ENCODE data around the gene ZMYND8.

Gene ZMYND8

GRCh38 chr20:47217482-47218446 is 138.7 kb downstream of the ZMYND8 start:
- POLR2A ChIA-PET, result no interaction called here
- CTCF ChIA-PET, result interaction anchor here (0.6 to 2.0 kb wide), 2 partner anchors 12 to 290 kb away, joined by 3 to 5 read pairs; no protein-coding TSS in a partner anchor
- TF ChIP-seq BHLHE40 (IDR thresholded peaks at IDR 0.05; ENCODE audit: borderline replicate concordance) (no peak), NFRKB (IDR thresholded peaks at IDR 0.05) (no peak), L3MBTL2 (conservative IDR thresholded peaks at IDR 0.05) (no peak)
- DNase-seq (ENCODE audit: extremely low spot score), result no peak

DNA sequence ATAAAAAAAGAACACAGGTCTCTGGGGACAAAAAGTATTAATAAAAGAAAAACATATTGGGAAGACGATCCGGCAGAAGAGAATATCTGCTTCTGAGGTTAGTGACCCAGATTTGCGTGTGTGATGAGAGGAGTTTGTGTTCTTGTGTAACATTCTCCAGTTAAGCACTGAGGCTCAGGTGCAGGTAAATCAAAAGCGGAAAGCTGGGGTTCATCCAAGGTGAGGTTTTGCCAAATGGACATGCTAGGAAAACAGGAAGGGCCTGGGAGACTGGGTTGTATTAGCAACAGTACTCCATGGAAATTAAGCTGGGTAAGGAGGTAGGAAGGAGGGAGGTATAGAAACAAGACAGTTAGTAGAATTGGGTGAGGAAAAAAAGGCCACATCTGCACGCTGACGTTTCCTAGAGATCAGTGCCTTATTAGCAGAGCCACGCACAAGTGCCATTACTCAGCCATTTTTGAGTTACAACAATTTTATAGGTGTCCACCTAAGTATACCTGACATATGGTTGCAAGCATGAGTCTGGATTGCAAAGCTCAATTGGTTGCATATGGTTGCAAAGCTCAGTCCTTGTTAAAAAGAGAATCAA is 139.6 kb downstream of the ZMYND8 start:
- CTCF ChIA-PET, result interaction anchor here (0.6 to 2.0 kb wide), 3 partner anchors 11 to 289 kb away, joined by 3 to 5 read pairs (median 3); no protein-coding TSS in a partner anchor

DNA sequence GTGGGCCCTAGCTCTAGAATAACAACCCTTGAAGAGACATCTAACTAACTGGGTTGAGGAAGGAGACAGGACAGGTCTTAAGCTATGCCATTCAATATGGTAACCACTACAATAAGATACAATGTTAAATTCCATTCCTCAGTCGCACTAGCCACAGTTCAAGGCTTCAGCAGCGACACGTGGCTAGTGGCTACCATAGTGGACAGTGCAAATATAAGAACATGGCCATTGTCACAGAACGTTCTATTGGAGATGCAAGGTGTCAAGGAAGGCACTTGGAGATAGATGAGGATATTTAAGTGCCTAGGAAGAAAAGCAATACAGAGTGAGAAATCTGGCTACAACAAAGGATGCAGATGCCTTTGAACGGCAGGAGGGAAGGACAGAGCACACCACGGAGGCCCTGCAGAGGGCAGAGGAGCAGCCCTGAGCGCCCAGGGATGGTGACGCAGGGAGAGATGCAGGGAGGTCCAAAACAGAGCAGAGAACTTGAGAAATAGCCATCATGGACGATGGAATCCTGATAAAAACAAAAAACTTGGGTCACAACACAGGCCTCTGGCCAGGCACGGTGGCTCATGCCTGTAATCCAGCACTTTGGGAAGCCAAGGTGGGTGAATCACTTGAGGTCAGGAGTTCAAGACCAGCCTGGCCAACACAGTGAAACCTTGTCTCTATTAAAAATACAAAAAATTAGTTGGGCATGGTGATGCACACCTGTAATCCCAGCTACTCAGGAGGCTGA is 140.7 kb downstream of the ZMYND8 start:
- ChIA-PET POLR2A (no interaction called here), CTCF (interaction anchor here (0.6 kb wide), 1 partner anchor 10 kb away, joined by 3 read pairs; no protein-coding TSS in a partner anchor)
- no peak for TF ChIP-seq SUZ12 (IDR thresholded peaks at IDR 0.05)
- TF ChIP-seq ZNF384 (IDR thresholded peaks at IDR 0.05), result no peak
- no peak for TF ChIP-seq BHLHE40 (IDR thresholded peaks at IDR 0.05; ENCODE audit: borderline replicate concordance)
- TF ChIP-seq FOXA1 (IDR thresholded peaks at IDR 0.05), result no peak
- TF ChIP-seq CTBP1 (IDR thresholded peaks at IDR 0.05; ENCODE audit: borderline replicate concordance), result no peak
- no peak for TF ChIP-seq LEF1 (IDR thresholded peaks at IDR 0.05; ENCODE audit: borderline replicate concordance)
- DNase-seq (ENCODE audit: extremely low spot score), result no peak

More for the DNA sequence above, 139.6 kb downstream of the ZMYND8 start:
- TF ChIP-seq CTBP1 (IDR thresholded peaks at IDR 0.05; ENCODE audit: borderline replicate concordance) (no peak), TARDBP (IDR thresholded peaks at IDR 0.05) (no peak), ARNT (IDR thresholded peaks at IDR 0.05) (no peak), HDGF (IDR thresholded peaks at IDR 0.05; ENCODE audit: borderline replicate concordance) (no peak), L3MBTL2 (conservative IDR thresholded peaks at IDR 0.05) (no peak), SP1 (IDR thresholded peaks at IDR 0.05) (no peak), FOXM1 (IDR thresholded peaks at IDR 0.05; ENCODE audit: borderline replicate concordance) (no peak), NFRKB (IDR thresholded peaks at IDR 0.05) (no peak), FOXK2 (IDR thresholded peaks at IDR 0.05) (no peak), BHLHE40 (IDR thresholded peaks at IDR 0.05; ENCODE audit: borderline replicate concordance) (no peak), SUZ12 (IDR thresholded peaks at IDR 0.05) (no peak), ELF4 (IDR thresholded peaks at IDR 0.05) (no peak), FOXA1 (IDR thresholded peaks at IDR 0.05) (no peak)
- TF ChIP-seq, protein P1, sequence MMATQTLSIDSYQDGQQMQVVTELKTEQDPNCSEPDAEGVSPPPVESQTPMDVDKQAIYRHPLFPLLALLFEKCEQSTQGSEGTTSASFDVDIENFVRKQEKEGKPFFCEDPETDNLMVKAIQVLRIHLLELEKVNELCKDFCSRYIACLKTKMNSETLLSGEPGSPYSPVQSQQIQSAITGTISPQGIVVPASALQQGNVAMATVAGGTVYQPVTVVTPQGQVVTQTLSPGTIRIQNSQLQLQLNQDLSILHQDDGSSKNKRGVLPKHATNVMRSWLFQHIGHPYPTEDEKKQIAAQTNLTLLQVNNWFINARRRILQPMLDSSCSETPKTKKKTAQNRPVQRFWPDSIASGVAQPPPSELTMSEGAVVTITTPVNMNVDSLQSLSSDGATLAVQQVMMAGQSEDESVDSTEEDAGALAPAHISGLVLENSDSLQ (IDR thresholded peaks at IDR 0.05), result no peak
- POLR2A ChIA-PET, result no interaction called here
- no peak for DNase-seq (ENCODE audit: extremely low spot score)

GRCh38 chr20:47213966-47214365 is 142.5 kb downstream of the ZMYND8 start:
- TF ChIP-seq, protein P1 (IDR thresholded peaks at IDR 0.05), result no peak
- TF ChIP-seq TARDBP (IDR thresholded peaks at IDR 0.05) (no peak), ZNF384 (IDR thresholded peaks at IDR 0.05) (no peak), FOXK2 (IDR thresholded peaks at IDR 0.05) (no peak), ELF4 (IDR thresholded peaks at IDR 0.05) (no peak), NFRKB (IDR thresholded peaks at IDR 0.05) (no peak), FOXA1 (IDR thresholded peaks at IDR 0.05) (no peak), HDGF (IDR thresholded peaks at IDR 0.05; ENCODE audit: borderline replicate concordance) (no peak), ARNT (IDR thresholded peaks at IDR 0.05) (no peak), SP1 (IDR thresholded peaks at IDR 0.05) (no peak), LEF1 (IDR thresholded peaks at IDR 0.05; ENCODE audit: borderline replicate concordance) (no peak), SUZ12 (IDR thresholded peaks at IDR 0.05) (no peak), CTBP1 (IDR thresholded peaks at IDR 0.05; ENCODE audit: borderline replicate concordance) (no peak)
- POLR2A ChIA-PET, result no interaction called here
- CTCF ChIA-PET, result interaction anchor here (0.6 kb wide), 1 partner anchor 215 kb away, joined by 8 read pairs; no protein-coding TSS in a partner anchor
- DNase-seq (ENCODE audit: extremely low spot score), result no peak

GRCh38 chr20:47212606-47213207 is 143.8 kb downstream of the ZMYND8 start:
- CTCF ChIA-PET, result no interaction called here
- DNase-seq (ENCODE audit: extremely low spot score), result no peak
- no peak for TF ChIP-seq SP1 (IDR thresholded peaks at IDR 0.05)
- TF ChIP-seq ARNT (IDR thresholded peaks at IDR 0.05), result no peak
- no peak for TF ChIP-seq HDGF (IDR thresholded peaks at IDR 0.05; ENCODE audit: borderline replicate concordance)
- TF ChIP-seq FOXA1 (IDR thresholded peaks at IDR 0.05), result no peak
- TF ChIP-seq TARDBP (IDR thresholded peaks at IDR 0.05), result no peak
- TF ChIP-seq BHLHE40 (IDR thresholded peaks at IDR 0.05; ENCODE audit: borderline replicate concordance), result no peak
- TF ChIP-seq ZNF384 (IDR thresholded peaks at IDR 0.05), result no peak
- POLR2A ChIA-PET, result no interaction called here

DNA sequence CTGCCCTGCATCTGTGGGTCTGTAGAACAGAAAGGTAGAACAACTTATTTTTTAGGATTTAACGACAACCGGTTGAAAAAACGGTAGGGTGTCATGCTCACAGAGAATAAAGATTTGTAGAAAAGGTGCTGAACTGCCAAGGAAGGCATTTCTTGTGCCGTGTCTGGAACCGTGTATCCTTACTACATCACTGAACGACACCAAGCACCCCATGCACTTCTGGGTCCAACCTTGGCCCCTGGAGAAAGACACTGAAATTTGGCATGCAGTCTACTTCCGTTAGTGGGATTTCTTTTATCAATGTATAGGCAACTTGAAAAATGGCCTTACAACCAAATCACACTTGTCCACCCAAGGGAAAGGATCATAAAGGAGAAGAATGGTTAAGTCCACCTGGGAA is 145.5 kb downstream of the ZMYND8 start:
- TF ChIP-seq ZNF384 (IDR thresholded peaks at IDR 0.05) (no peak), FOXK2 (IDR thresholded peaks at IDR 0.05) (no peak), HDGF (IDR thresholded peaks at IDR 0.05; ENCODE audit: borderline replicate concordance) (no peak), FOXA1 (IDR thresholded peaks at IDR 0.05) (no peak)
- TF ChIP-seq, protein P1 (IDR thresholded peaks at IDR 0.05), result no peak
- ChIA-PET POLR2A (no interaction called here), CTCF (no interaction called here)
- no peak for DNase-seq (ENCODE audit: extremely low spot score)
